Measurements from ENCODE around the gene SIN3B.

SIN3B gene

DNA sequence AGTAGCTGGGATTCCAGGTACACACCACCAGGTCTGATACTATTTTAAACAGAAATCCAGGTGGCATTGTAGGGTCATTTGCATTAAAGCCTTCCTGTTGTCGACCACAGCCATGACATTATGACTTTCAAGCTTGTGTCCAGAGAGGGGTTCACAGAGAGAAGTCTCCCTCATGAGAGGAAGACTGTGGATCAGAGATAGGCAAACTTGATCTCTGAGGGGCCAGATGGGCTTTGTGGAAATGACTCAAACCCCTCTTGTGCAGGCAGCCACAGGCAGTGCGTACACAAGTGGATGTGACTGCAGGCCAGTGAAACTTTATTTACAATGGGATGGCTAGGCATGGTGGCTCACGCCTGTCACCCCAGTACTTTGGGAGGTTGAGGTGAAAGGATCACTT lies 31.8 kb downstream of the SIN3B start:
- H3K4me1 ChIP-seq (ENCODE audit: insufficient read depth, low read length, poor library complexity, severe bottlenecking): peaks cover 4% of the 10 kb centered on the region
- no peak overlapping the region for H3K4me3 ChIP-seq (ENCODE audit: low read length, poor library complexity, severe bottlenecking)
- no peaks in the 10 kb centered on the region for H3K9me3 ChIP-seq (ENCODE audit: insufficient read depth, low read depth, low read length)
- H3K9ac ChIP-seq (ENCODE audit: low read depth, low read length, poor library complexity, severe bottlenecking): no peak overlapping the region
- H3K9me2 ChIP-seq (replicated peaks; ENCODE audit: low read depth, low read length): no peaks in the 10 kb centered on the region
- no peak for TF ChIP-seq EZH2phosphoT487 (IDR thresholded peaks at IDR 0.05; ENCODE audit: borderline replicate concordance)
- TF ChIP-seq, protein P1, sequence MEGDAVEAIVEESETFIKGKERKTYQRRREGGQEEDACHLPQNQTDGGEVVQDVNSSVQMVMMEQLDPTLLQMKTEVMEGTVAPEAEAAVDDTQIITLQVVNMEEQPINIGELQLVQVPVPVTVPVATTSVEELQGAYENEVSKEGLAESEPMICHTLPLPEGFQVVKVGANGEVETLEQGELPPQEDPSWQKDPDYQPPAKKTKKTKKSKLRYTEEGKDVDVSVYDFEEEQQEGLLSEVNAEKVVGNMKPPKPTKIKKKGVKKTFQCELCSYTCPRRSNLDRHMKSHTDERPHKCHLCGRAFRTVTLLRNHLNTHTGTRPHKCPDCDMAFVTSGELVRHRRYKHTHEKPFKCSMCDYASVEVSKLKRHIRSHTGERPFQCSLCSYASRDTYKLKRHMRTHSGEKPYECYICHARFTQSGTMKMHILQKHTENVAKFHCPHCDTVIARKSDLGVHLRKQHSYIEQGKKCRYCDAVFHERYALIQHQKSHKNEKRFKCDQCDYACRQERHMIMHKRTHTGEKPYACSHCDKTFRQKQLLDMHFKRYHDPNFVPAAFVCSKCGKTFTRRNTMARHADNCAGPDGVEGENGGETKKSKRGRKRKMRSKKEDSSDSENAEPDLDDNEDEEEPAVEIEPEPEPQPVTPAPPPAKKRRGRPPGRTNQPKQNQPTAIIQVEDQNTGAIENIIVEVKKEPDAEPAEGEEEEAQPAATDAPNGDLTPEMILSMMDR (conservative IDR thresholded peaks at IDR 0.05; ENCODE audit: low read length): no peak
- H4K20me1 ChIP-seq (ENCODE audit: insufficient read depth, low read length, poor library complexity, severe bottlenecking): no peaks in the 10 kb centered on the region
- no peak overlapping the region for H3K4me2 ChIP-seq (ENCODE audit: low read depth, low read length, poor library complexity, severe bottlenecking)
- no peak overlapping the region for H2AFZ ChIP-seq (ENCODE audit: low read length)
- peaks cover 17% of the 10 kb centered on the region; the same call in 1 of the 2 replicates for H3K36me3 ChIP-seq (ENCODE audit: insufficient read depth, low read length)
- H3F3A ChIP-seq (ENCODE audit: low read depth): no peaks in the 10 kb centered on the region
- H3K27me3 ChIP-seq (ENCODE audit: insufficient read depth, low read length, poor library complexity, severe bottlenecking): no peaks in the 10 kb centered on the region
- no peaks in the 10 kb centered on the region for H3K79me2 ChIP-seq (ENCODE audit: insufficient read depth, low read length)

DNA sequence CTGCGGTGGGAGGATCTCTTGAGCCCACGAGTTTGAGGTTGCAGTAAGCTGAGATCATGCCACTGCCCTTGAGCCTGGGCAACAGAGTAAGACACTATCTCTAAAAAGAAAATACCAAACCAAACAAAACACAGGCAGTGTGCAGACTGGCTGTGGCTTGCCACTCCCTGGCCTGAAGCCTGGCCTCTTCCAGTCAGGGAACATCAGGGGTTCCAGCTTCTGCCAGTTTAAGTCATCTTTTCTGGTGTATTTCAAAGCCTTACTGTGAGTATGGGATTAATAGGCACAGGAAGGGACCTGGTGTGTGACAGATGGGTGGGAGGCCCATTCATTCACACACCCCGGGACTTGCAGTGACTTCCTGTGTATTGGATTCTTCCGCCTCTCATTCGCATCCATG lies 32.6 kb downstream of the SIN3B start:
- Histone ChIP-seq H3K4me2 (ENCODE audit: low read depth, low read length, poor library complexity, severe bottlenecking) (no peak overlapping the region), H3K4me3 (ENCODE audit: low read length, poor library complexity, severe bottlenecking) (no peak overlapping the region), H2AFZ (ENCODE audit: low read length) (no peak overlapping the region), H3K4me1 (ENCODE audit: insufficient read depth, low read length, poor library complexity, severe bottlenecking) (peaks cover 4% of the 10 kb centered on the region), H3K9ac (ENCODE audit: low read depth, low read length, poor library complexity, severe bottlenecking) (no peak overlapping the region), H3F3A (ENCODE audit: low read depth) (no peaks in the 10 kb centered on the region), H3K79me2 (ENCODE audit: insufficient read depth, low read length) (no peaks in the 10 kb centered on the region), H3K36me3 (ENCODE audit: insufficient read depth, low read length) (peaks cover 17% of the 10 kb centered on the region; the same call in 1 of the 2 replicates), H3K27me3 (ENCODE audit: insufficient read depth, low read length, poor library complexity, severe bottlenecking) (no peaks in the 10 kb centered on the region), H4K20me1 (ENCODE audit: insufficient read depth, low read length, poor library complexity, severe bottlenecking) (no peaks in the 10 kb centered on the region), H3K9me3 (ENCODE audit: insufficient read depth, low read depth, low read length) (no peaks in the 10 kb centered on the region), H3K9me2 (replicated peaks; ENCODE audit: low read depth, low read length) (no peaks in the 10 kb centered on the region)
- TF ChIP-seq EZH2phosphoT487 (IDR thresholded peaks at IDR 0.05; ENCODE audit: borderline replicate concordance): no peak

DNA sequence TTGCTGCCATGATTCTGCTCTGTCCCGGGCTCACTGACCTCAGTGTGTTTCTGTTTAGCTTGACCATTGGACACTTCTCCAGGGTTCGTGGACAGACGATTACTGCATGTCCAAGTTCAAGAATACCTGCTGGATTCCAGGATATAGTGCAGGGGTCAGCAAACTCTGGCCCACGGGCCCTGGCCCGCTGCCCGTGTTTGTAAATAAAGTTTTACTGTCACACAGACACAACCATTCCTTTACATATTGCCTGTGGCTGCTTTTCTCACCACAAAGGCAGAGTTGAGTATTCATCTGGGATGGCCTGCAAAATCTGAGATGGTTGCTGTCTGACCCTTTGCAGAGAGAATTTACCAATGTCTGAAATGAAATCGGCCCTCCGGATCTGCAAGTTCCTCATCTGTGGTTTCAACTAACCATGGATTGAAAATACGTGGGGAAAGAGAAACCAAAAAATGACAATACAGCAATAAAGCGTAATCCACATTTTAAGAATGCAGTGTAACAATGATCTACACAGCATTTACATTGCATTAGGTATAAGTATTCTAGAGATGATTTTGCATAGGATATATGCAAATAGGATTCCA lies 33.7 kb downstream of the SIN3B start:
- Histone ChIP-seq H3K9ac (ENCODE audit: low read depth, low read length, poor library complexity, severe bottlenecking) (no peak overlapping the region), H3K27me3 (ENCODE audit: insufficient read depth, low read length, poor library complexity, severe bottlenecking) (no peaks in the 10 kb centered on the region), H3F3A (ENCODE audit: low read depth) (no peaks in the 10 kb centered on the region), H3K36me3 (ENCODE audit: insufficient read depth, low read length) (peaks cover 28% of the 10 kb centered on the region; the same call in 1 of the 2 replicates), H2AFZ (ENCODE audit: low read length) (no peak overlapping the region), H3K9me3 (ENCODE audit: insufficient read depth, low read depth, low read length) (no peaks in the 10 kb centered on the region), H3K4me1 (ENCODE audit: insufficient read depth, low read length, poor library complexity, severe bottlenecking) (peaks cover 4% of the 10 kb centered on the region), H3K79me2 (ENCODE audit: insufficient read depth, low read length) (no peaks in the 10 kb centered on the region), H3K4me2 (ENCODE audit: low read depth, low read length, poor library complexity, severe bottlenecking) (no peak overlapping the region), H3K4me3 (ENCODE audit: low read length, poor library complexity, severe bottlenecking) (no peak overlapping the region), H3K9me2 (replicated peaks; ENCODE audit: low read depth, low read length) (no peaks in the 10 kb centered on the region), H4K20me1 (ENCODE audit: insufficient read depth, low read length, poor library complexity, severe bottlenecking) (no peaks in the 10 kb centered on the region)
- TF ChIP-seq, protein P1 (conservative IDR thresholded peaks at IDR 0.05; ENCODE audit: low read length): no peak
- TF ChIP-seq EZH2phosphoT487 (IDR thresholded peaks at IDR 0.05; ENCODE audit: borderline replicate concordance): no peak

DNA sequence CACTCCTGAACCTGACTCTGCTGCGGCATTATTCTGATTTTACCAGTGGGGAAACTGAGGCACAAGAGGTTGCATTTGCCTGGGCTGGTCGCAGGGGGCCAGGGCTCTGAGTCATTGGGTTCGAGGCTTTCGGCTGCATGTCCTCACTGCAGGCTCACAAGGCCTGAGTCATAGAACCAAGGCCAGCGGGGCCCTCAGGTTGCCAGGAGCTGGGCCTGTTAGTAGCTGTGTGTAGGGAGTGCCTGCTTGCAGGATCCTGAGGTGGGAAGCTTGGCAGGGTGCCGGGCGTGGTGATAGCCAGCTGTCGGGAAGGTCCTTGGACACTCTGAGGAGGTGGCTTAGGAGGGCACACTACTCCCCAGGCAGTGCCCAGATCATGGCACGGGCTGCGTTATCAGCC lies 38.0 kb downstream of the SIN3B start:
- peaks cover 58% of the 10 kb centered on the region; the same call in 1 of the 2 replicates for H3K36me3 ChIP-seq (ENCODE audit: insufficient read depth, low read length)
- no peaks in the 10 kb centered on the region for H3K79me2 ChIP-seq (ENCODE audit: insufficient read depth, low read length)
- no peak overlapping the region for H2AFZ ChIP-seq (ENCODE audit: low read length)
- H4K20me1 ChIP-seq (ENCODE audit: insufficient read depth, low read length, poor library complexity, severe bottlenecking): no peaks in the 10 kb centered on the region
- TF ChIP-seq EZH2phosphoT487 (IDR thresholded peaks at IDR 0.05; ENCODE audit: borderline replicate concordance): no peak
- TF ChIP-seq, protein P1 (conservative IDR thresholded peaks at IDR 0.05; ENCODE audit: low read length): no peak
- H3K9me2 ChIP-seq (replicated peaks; ENCODE audit: low read depth, low read length): no peaks in the 10 kb centered on the region
- H3K27me3 ChIP-seq (ENCODE audit: insufficient read depth, low read length, poor library complexity, severe bottlenecking): no peaks in the 10 kb centered on the region
- H3K4me1 ChIP-seq (ENCODE audit: insufficient read depth, low read length, poor library complexity, severe bottlenecking): no peaks in the 10 kb centered on the region
- no peak overlapping the region for H3K4me2 ChIP-seq (ENCODE audit: low read depth, low read length, poor library complexity, severe bottlenecking)
- no peaks in the 10 kb centered on the region for H3K9me3 ChIP-seq (ENCODE audit: insufficient read depth, low read depth, low read length)
- no peak overlapping the region for H3K4me3 ChIP-seq (ENCODE audit: low read length, poor library complexity, severe bottlenecking)
- H3K9ac ChIP-seq (ENCODE audit: low read depth, low read length, poor library complexity, severe bottlenecking): no peak overlapping the region
- no peaks in the 10 kb centered on the region for H3F3A ChIP-seq (ENCODE audit: low read depth)

All from Loucy (cell line).